HEK293T (cell line): ENCODE data around the gene FOXC1.

Experiments used
- CTCF ChIA-PET: fragments of 350-600 bp; formaldehyde crosslinking; extraction: SDS; loops from one replicate; lab custom pipeline; 2021; ENCODE audit warnings: antibody characterized with exemption, inconsistent platforms; lab: Yijun Ruan, JAX
- POLR2A ChIA-PET: fragments of 350-600 bp; formaldehyde crosslinking; extraction: SDS; loops from one replicate; lab custom pipeline; 2020; ENCODE audit warnings: antibody characterized with exemption, inconsistent platforms; lab: Yijun Ruan, JAX
- DNase-seq: peaks from one replicate; pipeline ENCODE4 v3.0.0; 2012; ENCODE audit warnings: mixed read lengths; ENCODE audit errors: extremely low spot score
- ARNT ChIP-seq: fragments of 450-650 bp; IDR thresholded peaks from 2 replicates; pipeline ENCODE4 v1.6.1; 2017; ENCODE audit warnings: mild to moderate bottlenecking
- BHLHE40 ChIP-seq: fragments of 450-650 bp; IDR thresholded peaks from 2 replicates; pipeline ENCODE4 v1.6.1; 2016; ENCODE audit warnings: mild to moderate bottlenecking, moderate library complexity, borderline replicate concordance
- CTBP1 ChIP-seq: fragments of 450-650 bp; IDR thresholded peaks from 2 replicates; pipeline ENCODE4 v1.6.1; 2016; ENCODE audit warnings: borderline replicate concordance
- ELF4 ChIP-seq: fragments of 450-650 bp; IDR thresholded peaks from 2 replicates; pipeline ENCODE4 v1.6.1; 2017; ENCODE audit warnings: antibody characterized with exemption
- FOXA1 ChIP-seq: fragments of 450-650 bp; IDR thresholded peaks from 2 replicates; pipeline ENCODE4 v1.6.1; 2016; ENCODE audit warnings: mild to moderate bottlenecking
- FOXK2 ChIP-seq: fragments of 450-650 bp; IDR thresholded peaks from 2 replicates; pipeline ENCODE4 v1.6.1; 2016; ENCODE audit warnings: mild to moderate bottlenecking
- FOXM1 ChIP-seq: fragments of 450-650 bp; IDR thresholded peaks from 2 replicates; pipeline ENCODE4 v1.6.1; 2017; ENCODE audit warnings: mild to moderate bottlenecking, borderline replicate concordance
- HDGF ChIP-seq: fragments of 450-650 bp; IDR thresholded peaks from 2 replicates; pipeline ENCODE4 v1.6.1; 2017; ENCODE audit warnings: antibody characterized with exemption, borderline replicate concordance
- L3MBTL2 ChIP-seq: fragments of 450-650 bp; conservative IDR thresholded peaks from 2 replicates; pipeline ENCODE4 v1.6.1; 2016; ENCODE audit warnings: mild to moderate bottlenecking
- LEF1 ChIP-seq: fragments of 450-650 bp; IDR thresholded peaks from 2 replicates; pipeline ENCODE4 v1.6.1; 2017; ENCODE audit warnings: mild to moderate bottlenecking, borderline replicate concordance
- NFRKB ChIP-seq: fragments of 450-650 bp; IDR thresholded peaks from 2 replicates; pipeline ENCODE4 v1.6.1; 2016; ENCODE audit warnings: mild to moderate bottlenecking, moderate library complexity
- PKNOX1 ChIP-seq: fragments of 450-650 bp; IDR thresholded peaks from 2 replicates; pipeline ENCODE4 v1.6.1; 2016
- SP1 ChIP-seq: fragments of 450-650 bp; IDR thresholded peaks from 2 replicates; pipeline ENCODE4 v1.6.1; 2017
- SUZ12 ChIP-seq: fragments of 450-650 bp; IDR thresholded peaks from 2 replicates; pipeline ENCODE4 v1.6.1; 2016; ENCODE audit warnings: mild to moderate bottlenecking
- TARDBP ChIP-seq: fragments of 450-650 bp; IDR thresholded peaks from 2 replicates; pipeline ENCODE4 v1.6.1; 2016
- ZNF384 ChIP-seq: fragments of 450-650 bp; IDR thresholded peaks from 2 replicates; pipeline ENCODE4 v1.6.1; 2016

The FOXC1 gene

GRCh38 chr6:1643830-1644445 is 34.2 kb downstream of the FOXC1 start:
- no peak for DNase-seq
- ChIA-PET POLR2A (interaction anchor here (1.1 to 2.2 kb wide), 2 partner anchors 30 to 36 kb away, joined by 3 to 5 read pairs; no protein-coding TSS in a partner anchor), CTCF (interaction anchor here (0.6 to 0.7 kb wide), 3 partner anchors 20 to 377 kb away, joined by 3 read pairs; no protein-coding TSS in a partner anchor)
- no peak for TF ChIP-seq TARDBP
- TF ChIP-seq LEF1: no peak
- no peak for TF ChIP-seq L3MBTL2
- no peak for TF ChIP-seq FOXA1
- TF ChIP-seq ARNT: no peak
- no peak for TF ChIP-seq SP1
- TF ChIP-seq BHLHE40: no peak
- no peak for TF ChIP-seq HDGF
- no peak for TF ChIP-seq FOXM1
- TF ChIP-seq PKNOX1: no peak
- TF ChIP-seq ZNF384: no peak
- TF ChIP-seq CTBP1: no peak

DNA sequence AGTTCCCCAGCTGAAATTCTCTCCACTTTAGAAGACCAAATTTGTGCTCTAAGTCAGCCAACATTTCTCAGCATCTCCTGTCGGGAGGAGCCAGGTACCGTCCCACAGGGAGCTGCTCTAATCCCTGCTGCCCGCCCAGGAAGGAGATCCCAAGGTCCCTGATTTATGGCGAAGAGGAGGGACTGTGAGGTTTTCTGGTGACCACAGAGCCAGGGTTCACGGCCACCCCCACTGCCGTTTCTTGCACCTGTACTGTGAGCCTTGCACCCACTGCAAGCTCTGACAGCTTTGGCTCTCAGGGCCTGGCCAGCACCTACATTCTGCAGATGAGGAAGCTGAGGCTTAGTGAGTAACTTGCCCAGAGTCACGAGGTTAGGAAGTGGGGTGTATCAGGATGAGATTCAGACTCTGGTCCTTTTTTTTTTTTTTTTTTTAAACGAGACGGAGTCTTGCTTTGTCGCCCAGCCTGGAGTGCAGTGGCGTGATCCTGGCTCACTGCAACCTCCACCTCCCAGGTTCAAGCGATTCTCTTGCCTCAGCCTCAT is 34.9 kb downstream of the FOXC1 start:
- ChIA-PET CTCF (interaction anchor here (0.7 kb wide), 1 partner anchor 291 kb away, joined by 7 read pairs; no protein-coding TSS in a partner anchor), POLR2A (interaction anchor here (1.1 kb wide), 1 partner anchor 30 kb away, joined by 3 read pairs; no protein-coding TSS in a partner anchor)
- TF ChIP-seq ARNT (no peak), LEF1 (no peak), FOXM1 (no peak), PKNOX1 (no peak), TARDBP (no peak), NFRKB (no peak)
- no peak for DNase-seq

GRCh38 chr6:1645466-1646185 is 35.9 kb downstream of the FOXC1 start:
- no peak for DNase-seq
- TF ChIP-seq FOXK2: no peak
- no peak for TF ChIP-seq L3MBTL2
- TF ChIP-seq FOXA1: no peak
- no peak for TF ChIP-seq LEF1
- no peak for TF ChIP-seq SUZ12
- CTCF ChIA-PET: interaction anchor here (0.7 kb wide), 1 partner anchor 290 kb away, joined by 7 read pairs; no protein-coding TSS in a partner anchor
- POLR2A ChIA-PET: no interaction called here

DNA sequence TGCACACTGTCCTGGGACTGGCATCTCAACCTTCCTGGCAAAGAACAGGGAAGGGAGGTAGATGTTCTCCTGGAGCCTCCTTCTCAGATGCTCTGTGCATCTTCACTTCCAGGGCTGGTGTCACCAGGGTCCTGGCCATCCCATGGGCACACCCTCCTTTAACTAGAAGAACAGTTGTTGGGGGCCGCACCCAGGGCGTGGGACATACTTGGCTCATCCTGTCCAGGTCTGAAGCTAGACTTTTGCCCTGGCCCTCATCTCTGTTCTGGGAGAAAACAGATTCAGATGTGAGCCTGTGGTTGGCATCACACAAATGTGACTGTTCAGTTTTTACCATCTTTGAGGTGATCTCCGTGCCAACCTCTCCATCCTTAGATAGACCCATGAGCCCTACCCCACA is 41.6 kb downstream of the FOXC1 start:
- DNase-seq: no peak
- TF ChIP-seq LEF1: no peak
- TF ChIP-seq NFRKB: no peak
- no peak for TF ChIP-seq CTBP1
- TF ChIP-seq FOXM1: no peak
- TF ChIP-seq SP1: no peak
- no peak for TF ChIP-seq FOXA1
- no peak for TF ChIP-seq FOXK2
- TF ChIP-seq ZNF384: no peak
- TF ChIP-seq ELF4: no peak
- TF ChIP-seq L3MBTL2: no peak
- TF ChIP-seq SUZ12: no peak
- TF ChIP-seq PKNOX1: no peak
- ChIA-PET POLR2A (no interaction called here), CTCF (no interaction called here)

- ChIA-PET CTCF (no interaction called here), POLR2A (no interaction called here)
- TF ChIP-seq CTBP1 (no peak), TARDBP (no peak), LEF1 (no peak), SP1 (no peak), NFRKB (no peak), ZNF384 (no peak), FOXA1 (no peak), BHLHE40 (no peak), FOXK2 (no peak), ARNT (no peak), SUZ12 (no peak), PKNOX1 (no peak)
- DNase-seq: no peak
Measured at GRCh38 chr6:1652842-1653241, 43.1 kb downstream of the FOXC1 start.

DNA sequence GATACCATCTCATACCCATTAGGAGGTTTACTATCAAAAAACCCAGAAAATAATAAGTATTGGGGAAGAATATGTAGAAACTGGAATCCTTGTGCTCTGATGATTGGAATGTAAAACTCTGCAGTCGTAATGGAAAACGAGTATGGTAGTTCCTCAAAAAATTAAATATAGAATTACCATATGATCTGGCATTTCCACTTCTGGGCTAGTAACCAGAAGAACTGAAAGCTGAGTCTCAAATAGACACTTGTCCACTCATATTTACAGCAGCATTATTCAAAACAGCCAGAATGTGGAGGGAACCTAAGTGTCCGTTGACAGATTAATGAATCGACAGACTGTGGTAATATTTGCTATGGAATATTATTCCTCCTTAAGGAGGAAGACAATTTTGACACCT is 44.3 kb downstream of the FOXC1 start:
- CTCF ChIA-PET: interaction anchor here (0.7 kb wide), 1 partner anchor 55 kb away, joined by 3 read pairs; no protein-coding TSS in a partner anchor
- TF ChIP-seq HDGF (no peak), PKNOX1 (0 out of 2 replicates have a peak, but pooled peaks have one; percentile 11)
- POLR2A ChIA-PET: no interaction called here
- no peak for DNase-seq
